DMS53 treated with DMSO at 0.1 percent for 48 hours (cell line): ENCODE results near the gene CDHR4.
A peak's percentile ranks its signal among the peaks of the same experiment; 100 is the strongest.
"Not testable (repeated sequence)": the region's sequence is repeated elsewhere in the genome, so short reads cannot be mapped to it uniquely, and the experiment has no call there.

Experiments
- DNase-seq: peaks from one replicate; lab custom pipeline; 2025; ENCODE audit not compliant: unreplicated experiment; lab: John Stamatoyannopoulos, UW

The CDHR4 gene

GRCh38 chr3:49803465-49804140 lies 3.9 kb upstream of the CDHR4 start:
- no peak for DNase-seq

GRCh38 chr3:49802719-49803464 lies 3.2 kb upstream of the CDHR4 start, which contains the start of gene INKA1:
INKA1 (plus strand) TSS chr3:49803261; CDS start chr3:49803393, 132 bp downstream.
- peak; percentile 3 for DNase-seq

DNA sequence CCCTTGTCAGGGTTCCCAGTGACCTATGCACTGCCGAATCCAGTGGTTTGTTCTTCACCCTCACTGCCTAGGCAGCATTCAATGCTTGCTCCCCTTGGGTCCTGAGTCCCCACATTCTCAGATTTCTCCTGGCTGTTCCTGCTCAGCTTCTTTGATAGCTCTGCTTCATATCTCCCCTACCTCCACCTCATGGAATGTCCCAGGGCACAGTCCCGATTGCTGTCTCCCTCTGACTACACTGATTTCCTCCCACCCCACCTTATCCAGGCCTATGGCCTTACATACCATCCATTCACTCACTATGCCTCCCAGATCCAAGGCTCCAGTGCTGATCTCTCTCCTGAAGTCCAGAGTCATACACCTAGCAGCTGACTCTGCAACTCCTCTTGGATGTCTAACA lies 1.5 kb upstream of the CDHR4 start:
- no peak for DNase-seq

DNA sequence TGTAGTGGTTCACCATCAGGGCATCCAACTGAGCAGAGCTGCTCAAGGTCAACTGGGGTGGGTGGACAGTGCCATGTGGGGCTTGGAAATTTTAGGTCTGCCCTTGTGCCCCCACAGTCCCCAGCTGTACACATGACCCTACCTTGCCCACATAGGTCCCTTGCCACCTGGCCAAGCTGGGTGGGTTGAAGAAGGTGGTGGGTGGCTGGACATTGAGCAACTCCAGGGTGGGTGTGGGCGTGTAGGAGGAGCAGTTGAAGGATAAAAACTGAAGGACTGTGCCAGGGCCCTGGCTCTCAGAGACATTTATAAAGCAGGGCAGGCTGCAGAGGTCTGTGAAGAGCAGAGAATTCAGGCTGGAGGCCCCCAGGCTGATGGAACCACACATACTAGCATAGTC lies 568 bp downstream of the CDHR4 start:
- no peak for DNase-seq

GRCh38 chr3:49794926-49795905 lies 4.5 kb downstream of the CDHR4 start:
- no peak for DNase-seq

- no peak for DNase-seq
Observed at GRCh38 chr3:49794431-49794830, 5.2 kb downstream of the CDHR4 start.

DNA sequence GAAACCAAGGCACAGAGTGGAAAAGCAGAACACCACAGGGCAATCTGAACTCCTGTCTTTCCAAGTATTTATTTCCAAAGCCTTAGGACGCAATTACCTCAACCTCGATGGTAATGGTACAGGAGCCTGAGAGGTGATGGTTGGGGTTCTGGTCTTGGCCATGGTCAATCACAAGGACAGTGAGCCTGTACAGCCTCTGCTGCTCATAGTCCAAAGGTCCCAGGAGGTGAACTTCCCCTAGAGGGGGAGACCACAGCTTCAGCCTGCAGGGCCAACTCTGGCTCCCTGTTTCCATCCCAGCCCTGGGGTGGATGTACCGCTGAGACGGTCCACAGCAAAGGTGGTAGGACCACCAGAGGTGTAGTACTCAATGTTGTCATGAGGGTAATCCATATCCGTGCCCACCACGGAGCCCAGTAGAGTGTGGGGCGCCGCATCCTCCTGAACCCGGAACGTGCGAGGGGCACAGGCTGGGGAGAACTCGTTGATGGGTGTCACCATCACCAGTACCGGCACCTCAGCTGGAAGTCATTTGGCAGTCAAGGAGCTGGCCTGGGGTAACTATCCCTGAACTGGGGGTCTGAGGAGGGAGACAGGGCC lies 6.1 kb downstream of the CDHR4 start:
- no peak for DNase-seq

- DNase-seq: no peak
Observed at GRCh38 chr3:49792371-49793150, 7.1 kb downstream of the CDHR4 start.

- DNase-seq: no peak
Observed at GRCh38 chr3:49791571-49791970, 8.1 kb downstream of the CDHR4 start.

GRCh38 chr3:49790626-49791411 lies 8.9 kb downstream of the CDHR4 start:
- DNase-seq: no peak

DNA sequence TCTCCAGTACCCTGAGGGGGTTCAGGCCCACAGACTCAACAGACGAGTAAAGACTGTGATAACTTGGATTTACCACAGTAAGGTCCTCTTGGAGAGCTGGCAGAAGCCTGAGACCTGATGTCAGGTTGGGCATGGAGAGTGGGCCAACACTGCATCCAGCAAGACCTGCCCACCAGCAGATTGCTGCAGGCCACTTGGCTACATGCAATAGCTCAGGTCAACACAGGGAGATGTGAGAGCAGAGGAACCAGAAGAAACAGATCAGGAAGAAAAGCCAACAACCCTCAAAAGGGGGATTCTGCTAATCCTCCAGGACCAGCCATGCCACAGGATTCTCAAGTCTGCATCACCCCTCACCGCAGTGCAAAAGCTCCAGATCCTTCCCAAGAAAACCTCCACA lies 11.6 kb downstream of the CDHR4 start:
- no peak for DNase-seq

- DNase-seq: no peak
Observed at GRCh38 chr3:49787536-49787935, 12.1 kb downstream of the CDHR4 start.

DNA sequence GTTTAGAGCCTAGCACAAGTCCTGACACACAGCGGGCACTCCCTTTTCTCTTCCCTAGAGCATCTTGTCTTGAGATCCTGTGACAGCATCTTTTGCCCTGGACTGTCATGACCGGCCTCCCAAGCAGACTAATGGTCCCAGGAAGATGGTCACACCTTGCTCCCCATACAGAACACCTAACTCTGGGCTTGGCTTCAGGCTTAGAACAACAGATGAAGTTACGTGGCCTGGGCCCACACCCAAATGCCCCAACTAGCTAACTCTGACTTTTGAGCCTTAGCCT lies 12.6 kb downstream of the CDHR4 start:
- DNase-seq: no peak

- DNase-seq: peak; percentile 81
Observed at GRCh38 chr3:49786357-49787181, 13.1 kb downstream of the CDHR4 start, which contains the start of gene IP6K1. IP6K1 (minus strand) TSS chr3:49786542; CDS start chr3:49748040, 38,502 bp downstream.

GRCh38 chr3:49785565-49786356 lies 13.9 kb downstream of the CDHR4 start:
- no peak for DNase-seq

- not testable (repeated sequence) for DNase-seq
Observed at GRCh38 chr3:49782277-49782676, 17.4 kb downstream of the CDHR4 start.

DNA sequence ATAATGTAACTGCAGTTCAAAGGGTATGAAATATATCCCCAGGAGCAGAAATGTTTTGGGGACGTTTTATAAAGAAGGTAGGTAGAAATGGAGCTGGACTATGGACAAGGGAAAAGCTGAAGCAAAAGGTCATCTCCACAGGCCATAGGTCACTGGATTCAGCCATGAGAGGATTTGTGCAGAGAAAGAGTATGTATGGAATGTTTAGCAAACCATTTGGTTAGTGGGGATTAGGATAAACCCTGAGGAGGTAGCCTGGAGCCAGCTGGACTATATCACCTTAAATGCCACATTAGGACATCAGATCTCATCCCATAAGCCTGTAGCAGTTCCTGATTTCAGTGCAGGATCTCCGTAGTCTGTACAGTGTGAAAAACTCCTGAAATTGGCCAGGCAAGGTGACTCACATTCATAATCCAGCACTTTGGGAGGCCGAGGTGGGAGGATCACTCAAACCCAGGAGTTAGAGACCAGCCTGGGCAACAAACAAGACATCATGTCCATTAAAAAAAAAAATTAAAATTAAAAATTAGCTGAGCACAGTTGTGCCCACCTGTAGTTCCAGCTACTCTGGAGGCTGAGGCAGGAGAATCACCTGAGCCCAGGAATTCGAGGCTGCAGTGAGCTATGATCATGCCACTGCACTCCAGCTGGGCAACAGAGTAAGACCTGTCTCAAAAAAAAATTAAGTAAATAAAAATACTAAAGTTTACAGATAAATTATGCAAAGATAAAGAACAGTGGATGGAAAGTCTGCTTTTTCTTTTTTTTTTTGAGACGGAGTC lies 18.1 kb downstream of the CDHR4 start:
- no peak for DNase-seq
